Loucy (cell line): ENCODE measurements around the gene MARS2.

Experiments
- H2AFZ ChIP-seq: fragments of 200-600 bp; sonication (generic); 2 replicates; pipeline ENCODE4 v1.6.0; 2016; ENCODE audit warnings: antibody characterized with exemption, mild to moderate bottlenecking, low read length, moderate library complexity
- H3F3A ChIP-seq: fragments of 200-600 bp; 2 replicates; pipeline ENCODE4 v1.6.0; 2016; ENCODE audit warnings: antibody characterized with exemption, low read depth, mild to moderate bottlenecking
- H3K27me3 ChIP-seq: fragments of 200-600 bp; sonication (generic); 2 replicates; pipeline ENCODE4 v1.6.1; 2014; ENCODE audit warnings: low read length, mild to moderate bottlenecking; ENCODE audit not compliant: insufficient read depth, poor library complexity, severe bottlenecking
- H3K36me3 ChIP-seq: fragments of 200-600 bp; sonication (generic); 2 replicates; pipeline ENCODE4 v1.6.1; 2016; ENCODE audit warnings: low read length; ENCODE audit not compliant: insufficient read depth
- H3K4me1 ChIP-seq: fragments of 200-600 bp; sonication (generic); 2 replicates; pipeline ENCODE4 v1.5.1; 2014; ENCODE audit warnings: low read length, mild to moderate bottlenecking; ENCODE audit not compliant: insufficient read depth, poor library complexity, severe bottlenecking
- H3K4me2 ChIP-seq: fragments of 200-600 bp; sonication (generic); 2 replicates; pipeline ENCODE4 v1.6.0; 2014; ENCODE audit warnings: antibody characterized with exemption, low read length, low read depth, mild to moderate bottlenecking; ENCODE audit not compliant: poor library complexity, severe bottlenecking
- H3K4me3 ChIP-seq: fragments of 200-600 bp; sonication (generic); 2 replicates; pipeline ENCODE4 v1.5.1; 2014; ENCODE audit warnings: low read length, mild to moderate bottlenecking, mixed read lengths; ENCODE audit not compliant: poor library complexity, severe bottlenecking
- H3K79me2 ChIP-seq: fragments of 200-600 bp; sonication (generic); 2 replicates; pipeline ENCODE4 v1.6.1; 2014; ENCODE audit warnings: low read length; ENCODE audit not compliant: insufficient read depth
- H3K9ac ChIP-seq: fragments of 200-600 bp; sonication (generic); 2 replicates; pipeline ENCODE4 v1.6.0; 2014; ENCODE audit warnings: mild to moderate bottlenecking, low read depth, low read length, moderate library complexity; ENCODE audit not compliant: poor library complexity, severe bottlenecking
- H3K9me2 ChIP-seq: fragments of 200-600 bp; sonication (generic); replicated peaks from 2 replicates; pipeline ENCODE4 v1.6.1; 2016; ENCODE audit warnings: low read depth, low read length, mixed read lengths
- H3K9me3 ChIP-seq: fragments of 200-600 bp; sonication (generic); 2 replicates; pipeline ENCODE4 v1.6.1; 2014; ENCODE audit warnings: mild to moderate bottlenecking, antibody characterized with exemption, low read length, low read depth; ENCODE audit not compliant: insufficient read depth
- H4K20me1 ChIP-seq: fragments of 200-600 bp; sonication (generic); 2 replicates; pipeline ENCODE4 v1.6.0; 2014; ENCODE audit warnings: antibody characterized with exemption, low read length, mild to moderate bottlenecking; ENCODE audit not compliant: insufficient read depth, poor library complexity, severe bottlenecking
- CTCF ChIP-seq: fragments of 200-600 bp; sonication (generic); conservative IDR thresholded peaks from 2 replicates; pipeline ENCODE4 v1.5.1; 2014; ENCODE audit warnings: mild to moderate bottlenecking, antibody characterized with exemption, low read length
- EZH2phosphoT487 ChIP-seq: fragments of 200-600 bp; IDR thresholded peaks from 2 replicates; pipeline ENCODE4 v1.6.1; 2018; ENCODE audit warnings: antibody characterized with exemption, mild to moderate bottlenecking, moderate library complexity, borderline replicate concordance

MARS2 gene

GRCh38 chr2:197674591-197674990, 30.6 kb upstream of the MARS2 start:
- H3K4me3 ChIP-seq = no peak overlapping the region

GRCh38 chr2:197675246-197675645, 29.9 kb upstream of the MARS2 start, which contains the start of gene RFTN2:
Gene RFTN2 (minus strand): TSS chr2:197675587. CDS start chr2:197675458, 129 bp downstream.
- H2AFZ ChIP-seq = peak within 1 kb of the TSS; percentile 64; the same call in 1 of the 2 replicates
- H3K9ac ChIP-seq = no peak within 1 kb of the TSS
- no peaks in the 10 kb centered on the region for H3K9me3 ChIP-seq
- no peak within 1 kb of the TSS for H3K4me2 ChIP-seq
- H4K20me1 ChIP-seq = no peaks in the 10 kb centered on the region
- H3F3A ChIP-seq = no peaks in the 10 kb centered on the region
- TF ChIP-seq EZH2phosphoT487 (no peak), CTCF (no peak)
- H3K4me3 ChIP-seq = no peak within 1 kb of the TSS
- H3K79me2 ChIP-seq = no peaks in the 10 kb centered on the region
- H3K36me3 ChIP-seq = no peaks in the 10 kb centered on the region
- no peaks in the 10 kb centered on the region for H3K9me2 ChIP-seq
- H3K4me1 ChIP-seq = no peaks in the 10 kb centered on the region
- H3K27me3 ChIP-seq = no peaks in the 10 kb centered on the region

More at GRCh38 chr2:197674591-197674990, 30.6 kb upstream of the MARS2 start:
- no peaks in the 10 kb centered on the region for H3F3A ChIP-seq
- no peaks in the 10 kb centered on the region for H3K79me2 ChIP-seq
- no peaks in the 10 kb centered on the region for H3K9me3 ChIP-seq
- no peak for TF ChIP-seq CTCF
- no peak overlapping the region for H3K4me2 ChIP-seq
- H3K36me3 ChIP-seq = no peaks in the 10 kb centered on the region
- H3K27me3 ChIP-seq = no peaks in the 10 kb centered on the region
- H3K4me1 ChIP-seq = no peaks in the 10 kb centered on the region
- H2AFZ ChIP-seq = no peak overlapping the region
- H4K20me1 ChIP-seq = no peaks in the 10 kb centered on the region
- H3K9ac ChIP-seq = no peak overlapping the region
- H3K9me2 ChIP-seq = no peaks in the 10 kb centered on the region

- no peaks in the 10 kb centered on the region for H3K4me1 ChIP-seq
- no peak overlapping the region for H3K4me3 ChIP-seq
- H4K20me1 ChIP-seq = no peaks in the 10 kb centered on the region
- no peak for TF ChIP-seq EZH2phosphoT487
- no peak for TF ChIP-seq CTCF
- H3K27me3 ChIP-seq = no peaks in the 10 kb centered on the region
- H3K9me3 ChIP-seq = no peaks in the 10 kb centered on the region
- no peak overlapping the region for H3K4me2 ChIP-seq
- H3K9me2 ChIP-seq = no peaks in the 10 kb centered on the region
- H3K36me3 ChIP-seq = no peaks in the 10 kb centered on the region
- H3F3A ChIP-seq = no peaks in the 10 kb centered on the region
- no peaks in the 10 kb centered on the region for H3K79me2 ChIP-seq
- H2AFZ ChIP-seq = peak overlapping the region; percentile 64; the same call in 1 of the 2 replicates
- H3K9ac ChIP-seq = no peak overlapping the region
These were observed 29.4 kb upstream of the MARS2 start for GRCh38 chr2:197675711-197676188.
